Measurements from ENCODE around the gene CHD8. TPM values are rescaled to one million over a fixed set of nuclear protein-coding genes. Genes with fewer than 3 reads are reported as not detected.
A peak's percentile ranks its signal among the peaks of the same experiment; 100 is the strongest.

Gene CHD8
- total and polyA plus RNA-seq, 2 of the 4 experiments (the other 2 are of a cell fraction), result 32.1 to 55.0 TPM

DNA sequence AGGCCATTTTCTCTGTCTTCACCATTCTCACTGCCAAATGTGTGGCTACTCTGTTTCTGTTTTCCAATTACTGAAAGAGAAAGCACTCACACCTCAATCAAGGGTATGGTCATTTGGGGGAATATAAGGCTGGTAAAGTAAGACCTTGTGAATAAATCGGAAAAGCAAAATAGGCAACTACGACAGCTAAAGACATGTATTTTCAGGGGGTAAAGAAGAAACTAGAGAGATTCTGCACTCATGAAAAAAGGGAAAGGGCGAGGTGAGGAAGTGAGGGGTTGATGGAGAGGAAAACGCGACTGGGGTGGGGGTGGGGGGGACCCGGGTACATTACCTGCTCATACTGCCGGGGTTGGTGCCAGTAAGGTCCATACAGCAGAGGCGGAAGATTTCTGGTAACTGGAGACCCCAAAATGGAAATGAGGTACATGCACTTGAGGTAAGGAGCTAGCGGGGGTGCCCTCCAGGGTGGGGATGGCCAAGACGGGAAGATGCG, 19.3 kb downstream of the CHD8 start:
- Histone ChIP-seq H3K14ac (replicated peaks; ENCODE audit: low read depth, low read length) (peak overlapping the region; percentile 92), H3K4me3 (ENCODE audit: insufficient read depth, low read depth, low read length) (peak overlapping the region; percentile 90), H3K4ac (ENCODE audit: low read depth, low read length) (peak overlapping the region; percentile 78), H2BK5ac (ENCODE audit: low read depth, low read length, poor library complexity, severe bottlenecking) (peak overlapping the region; percentile 74), H4K91ac (ENCODE audit: insufficient read depth, low read depth, low read length) (peak overlapping the region; percentile 46), H3K56ac (ENCODE audit: extremely low read depth, insufficient read depth, low read length) (peak overlapping the region; percentile 78), H3K4me1 (ENCODE audit: control insufficient read depth, insufficient read depth, low read length) (peaks cover 5% of the 10 kb centered on the region), H3K79me1 (ENCODE audit: low read depth in 1 of 2, low read length in 2 of 2) (peaks cover 12 to 44% of the 10 kb centered on the region in 2 experiments), H3K18ac (ENCODE audit: low read depth, low read length) (no peak overlapping the region; the same call in 1 of the 2 replicates), H2BK15ac (ENCODE audit: low read depth, low read length) (0 out of 3 replicates have a peak overlapping the region, but pooled peaks have one; percentile 14), H3K27ac (ENCODE audit: insufficient read depth, low read length) (peak overlapping the region; percentile 84), H2AK5ac (ENCODE audit: low read depth, low read length) (peak overlapping the region; percentile 64; the same call in 1 of the 2 replicates), H4K8ac (ENCODE audit: low read depth in 2 of 2, low read length in 2 of 2) (peak overlapping the region; percentile 66 to 89), H4K20me1 (ENCODE audit: insufficient read depth, low read length) (peaks cover 9% of the 10 kb centered on the region; the same call in 1 of the 2 replicates), H3K4me2 (ENCODE audit: low read depth, low read length) (peak overlapping the region; percentile 100), H4K5ac (ENCODE audit: low read depth, low read length) (peak overlapping the region; percentile 88), H2AFZ (replicated peaks; ENCODE audit: low read length, poor library complexity) (peak overlapping the region; percentile 92), H2AK9ac (replicated peaks; ENCODE audit: low read depth, low read length, poor library complexity) (peak overlapping the region; percentile 92), H3K9me3 (ENCODE audit: control insufficient read depth, insufficient read depth, low read length) (no peaks in the 10 kb centered on the region), H2BK20ac (ENCODE audit: low read depth, low read length) (no peak overlapping the region), H2BK120ac (ENCODE audit: low read depth, low read length) (no peak overlapping the region), H3K9ac (ENCODE audit: low read depth, low read length) (peak overlapping the region; percentile 88), H3K36me3 (ENCODE audit: control insufficient read depth, insufficient read depth, low read length) (peaks cover under 1% of the 10 kb centered on the region; the same call in 1 of the 2 replicates), H3K9me1 (ENCODE audit: insufficient read depth, low read length) (peaks cover 3% of the 10 kb centered on the region; the same call in 1 of the 2 replicates), H3K27me3 (ENCODE audit: control insufficient read depth, insufficient read depth, low read length) (no peaks in the 10 kb centered on the region), H3K23ac (ENCODE audit: low read depth, low read length) (peak overlapping the region; percentile 94)
- intact Hi-C loops (cut with micrococcal nuclease), result loop anchor here (1.0 to 2.0 kb wide), 4 partner anchors 20 to 121 kb away; partner anchors contain the start of genes CHD8, RAB2B and TOX4
- no TSS peak for BruUV-seq (replicated peaks)
- WGBS, 2 experiments (ENCODE audit: extremely low coverage in 2 of 2, insufficient read length in 1 of 2), result 0% methylated on average over 2 of the region's 11 CpGs; no CpG with 5 or more reads in 1 of the 2 experiments
- CTCF ChIA-PET, result interaction anchor here (0.6 to 1.9 kb wide), 2 partner anchors 20 to 111 kb away, joined by 4 to 8 read pairs; partner anchors contain the start of gene CHD8
- dilution Hi-C loops (cut with HindIII; ENCODE audit: low sequenced_read_pairs, unreplicated experiment), result no loop called here
- POLR2A ChIA-PET (ENCODE audit: unreplicated experiment), result interaction anchor here (0.6 to 1.0 kb wide), 3 partner anchors 12 to 20 kb away, joined by 3 to 4 read pairs (median 3); partner anchors contain the start of gene CHD8
- no peak for DNase-seq
- ATAC-seq (ENCODE audit: low read depth), result peak; percentile 39
- TF ChIP-seq NFE2L2 (IDR thresholded peaks at IDR 0.05; ENCODE audit: low read depth, low read length) (no peak), POLR2A (IDR thresholded peaks at IDR 0.05; ENCODE audit: low read depth, low read length) (no peak), CEBPB (IDR thresholded peaks at IDR 0.05; ENCODE audit: low read depth, low read length) (no peak)
- in situ Hi-C loops (cut with MboI; ENCODE audit: low sequenced_read_pairs), result no loop called here

All from IMR-90 (cell line).